Nephron (organoid): ENCODE results near the gene ELOF1.

Source experiments
- H3K27ac Mint-ChIP-seq, 3 experiments: 2 replicates each; pipeline ENCODE4 v1.8.0; 2020; ENCODE audit warnings: mixed read lengths in 3 of 3, mild to moderate bottlenecking in 2 of 3, moderate library complexity in 1 of 3
- H3K27me3 Mint-ChIP-seq: 2 replicates; pipeline ENCODE4 v1.8.0; 2021; ENCODE audit warnings: low read depth, mild to moderate bottlenecking, moderate library complexity, mixed read lengths
- H3K36me3 Mint-ChIP-seq: 2 replicates; pipeline ENCODE4 v1.8.0; 2020; ENCODE audit warnings: low read depth, mixed read lengths
- H3K4me1 Mint-ChIP-seq: 2 replicates; pipeline ENCODE4 v1.8.0; 2020; ENCODE audit warnings: mixed read lengths
- H3K4me3 Mint-ChIP-seq, 3 experiments: 2 replicates each; pipeline ENCODE4 v1.8.0; 2020; ENCODE audit warnings: mild to moderate bottlenecking in 3 of 3, mixed read lengths in 3 of 3, moderate library complexity in 2 of 3
- H3K9me3 Mint-ChIP-seq: 2 replicates; pipeline ENCODE4 v1.8.0; 2020; ENCODE audit warnings: mixed read lengths
- CTCF ChIP-seq, 3 experiments: fragments of 200-600 bp; sonication (generic); IDR thresholded peaks; one replicate each; pipeline ENCODE4 v1.5.0; 2021; ENCODE audit warnings: antibody characterized with exemption in 3 of 3; ENCODE audit not compliant: unreplicated experiment in 3 of 3

Gene ELOF1

GRCh38 chr19:11596156-11596555 is 37.1 kb upstream of the ELOF1 start:
- H3K9me3 Mint-ChIP-seq: peaks cover 19% of the 10 kb centered on the region
- peaks cover 39% of the 10 kb centered on the region for H3K36me3 Mint-ChIP-seq
- H3K4me1 Mint-ChIP-seq: peaks cover 11% of the 10 kb centered on the region
- peak overlapping the region; percentile 22 to 97 (median 93) for H3K4me3 Mint-ChIP-seq
- no peak overlapping the region for H3K27ac Mint-ChIP-seq
- TF ChIP-seq CTCF (IDR thresholded peaks at IDR 0.05; ENCODE audit: unreplicated experiment in 3 of 3): no peak
- H3K27me3 Mint-ChIP-seq: no peaks in the 10 kb centered on the region

GRCh38 chr19:11594084-11594483 is 35.1 kb upstream of the ELOF1 start:
- Mint-ChIP-seq H3K4me1 (peaks cover 11% of the 10 kb centered on the region), H3K9me3 (peaks cover 7% of the 10 kb centered on the region), H3K27ac (no peak overlapping the region), H3K36me3 (peaks cover 18% of the 10 kb centered on the region), H3K27me3 (no peaks in the 10 kb centered on the region), H3K4me3 (no peak overlapping the region)
- no peak for TF ChIP-seq CTCF (IDR thresholded peaks at IDR 0.05; ENCODE audit: unreplicated experiment in 3 of 3)

GRCh38 chr19:11587975-11588631 is 29.1 kb upstream of the ELOF1 start:
- Mint-ChIP-seq H3K36me3 (no peaks in the 10 kb centered on the region), H3K27me3 (peaks cover 3% of the 10 kb centered on the region), H3K27ac (peak overlapping the region in 1 of 3 experiments; percentile 58), H3K4me3 (no peak overlapping the region), H3K9me3 (no peaks in the 10 kb centered on the region), H3K4me1 (no peaks in the 10 kb centered on the region)
- TF ChIP-seq CTCF (IDR thresholded peaks at IDR 0.05; ENCODE audit: unreplicated experiment in 3 of 3): peak in 2 of 3 experiments; percentile 17 to 22

- Mint-ChIP-seq H3K9me3 (no peaks in the 10 kb centered on the region), H3K27me3 (peaks cover 3% of the 10 kb centered on the region), H3K36me3 (no peaks in the 10 kb centered on the region), H3K4me3 (no peak overlapping the region), H3K4me1 (no peaks in the 10 kb centered on the region), H3K27ac (peak overlapping the region in 1 of 3 experiments; percentile 58)
- peak; percentile 84 to 88 (median 84) for TF ChIP-seq CTCF (IDR thresholded peaks at IDR 0.05; ENCODE audit: unreplicated experiment in 3 of 3)
Observed at GRCh38 chr19:11587302-11587974, 28.4 kb upstream of the ELOF1 start.

- peaks cover 3% of the 10 kb centered on the region for H3K27me3 Mint-ChIP-seq
- H3K4me3 Mint-ChIP-seq: no peak overlapping the region
- H3K4me1 Mint-ChIP-seq: peaks cover 3% of the 10 kb centered on the region
- TF ChIP-seq CTCF (IDR thresholded peaks at IDR 0.05; ENCODE audit: unreplicated experiment in 3 of 3): no peak
- no peaks in the 10 kb centered on the region for H3K9me3 Mint-ChIP-seq
- no peak overlapping the region for H3K27ac Mint-ChIP-seq
- no peaks in the 10 kb centered on the region for H3K36me3 Mint-ChIP-seq
Observed at GRCh38 chr19:11586331-11586730, 27.3 kb upstream of the ELOF1 start.
